ENCODE measurements around the gene TMEM132E. TPM values are rescaled to one million over a fixed set of nuclear protein-coding genes. Genes with fewer than 3 reads are reported as not detected.

TMEM132E gene
- total RNA-seq, 6 experiments from 2014 or later: 0.31 to 0.56 (median 0.43) TPM

DNA sequence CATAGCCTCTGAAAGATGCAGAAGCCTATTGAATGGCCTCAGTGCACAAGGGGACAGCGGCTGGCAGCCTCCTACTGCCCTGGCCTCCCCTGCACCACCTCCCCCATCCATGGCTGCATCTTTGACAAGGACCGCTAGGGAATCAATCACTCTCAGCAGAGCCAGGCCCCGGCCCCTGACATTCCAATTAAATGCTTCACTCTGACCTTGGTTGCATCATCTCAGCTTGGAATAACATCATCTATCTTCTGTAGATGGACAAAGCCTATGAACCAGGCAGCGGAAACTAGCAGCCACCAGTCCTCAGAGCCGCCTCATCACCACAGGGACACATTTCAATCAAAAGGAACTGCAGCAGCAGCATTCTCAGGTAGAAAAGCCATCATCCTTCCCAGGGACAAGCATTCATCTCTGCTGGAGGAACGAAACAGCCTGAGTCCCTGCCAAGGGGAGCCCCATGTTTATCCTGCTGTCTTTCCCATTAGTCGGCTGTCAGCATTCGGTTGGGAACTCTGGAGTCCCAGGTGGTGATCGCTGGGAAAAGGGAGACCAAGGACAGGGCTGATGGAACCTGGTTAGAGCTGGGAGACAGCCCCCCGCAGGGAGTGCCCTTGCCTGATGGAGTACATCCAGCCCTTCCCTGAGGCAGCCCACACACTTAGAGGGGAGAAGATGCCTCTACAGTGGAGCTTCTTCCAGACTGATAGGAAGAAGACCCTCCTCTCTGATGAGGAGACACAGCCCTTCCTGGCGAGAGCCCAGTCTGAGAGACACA lies 11.5 kb upstream of the TMEM132E start:
- Histone ChIP-seq H3K27me3 (no peaks in the 10 kb centered on the region), H3K36me3 (no peaks in the 10 kb centered on the region), H3K9me3 (no peaks in the 10 kb centered on the region), H3K4me3 (no peak overlapping the region), H3K27ac (no peak overlapping the region), H3K4me1 (no peaks in the 10 kb centered on the region)
- TF ChIP-seq POLR2A (IDR thresholded peaks at IDR 0.05): no peak
- TF ChIP-seq, protein P1, sequence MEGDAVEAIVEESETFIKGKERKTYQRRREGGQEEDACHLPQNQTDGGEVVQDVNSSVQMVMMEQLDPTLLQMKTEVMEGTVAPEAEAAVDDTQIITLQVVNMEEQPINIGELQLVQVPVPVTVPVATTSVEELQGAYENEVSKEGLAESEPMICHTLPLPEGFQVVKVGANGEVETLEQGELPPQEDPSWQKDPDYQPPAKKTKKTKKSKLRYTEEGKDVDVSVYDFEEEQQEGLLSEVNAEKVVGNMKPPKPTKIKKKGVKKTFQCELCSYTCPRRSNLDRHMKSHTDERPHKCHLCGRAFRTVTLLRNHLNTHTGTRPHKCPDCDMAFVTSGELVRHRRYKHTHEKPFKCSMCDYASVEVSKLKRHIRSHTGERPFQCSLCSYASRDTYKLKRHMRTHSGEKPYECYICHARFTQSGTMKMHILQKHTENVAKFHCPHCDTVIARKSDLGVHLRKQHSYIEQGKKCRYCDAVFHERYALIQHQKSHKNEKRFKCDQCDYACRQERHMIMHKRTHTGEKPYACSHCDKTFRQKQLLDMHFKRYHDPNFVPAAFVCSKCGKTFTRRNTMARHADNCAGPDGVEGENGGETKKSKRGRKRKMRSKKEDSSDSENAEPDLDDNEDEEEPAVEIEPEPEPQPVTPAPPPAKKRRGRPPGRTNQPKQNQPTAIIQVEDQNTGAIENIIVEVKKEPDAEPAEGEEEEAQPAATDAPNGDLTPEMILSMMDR (IDR thresholded peaks at IDR 0.05): no peak
- intact Hi-C loops (cut with DNase I): no loop called here
- no peak for DNase-seq
- no peak for ATAC-seq
- WGBS (ENCODE audit: insufficient coverage, low coverage, low lambda C conversion rate, missing lambda C conversion rate): 13% methylated on average over 3 of the region's 11 CpGs

DNA sequence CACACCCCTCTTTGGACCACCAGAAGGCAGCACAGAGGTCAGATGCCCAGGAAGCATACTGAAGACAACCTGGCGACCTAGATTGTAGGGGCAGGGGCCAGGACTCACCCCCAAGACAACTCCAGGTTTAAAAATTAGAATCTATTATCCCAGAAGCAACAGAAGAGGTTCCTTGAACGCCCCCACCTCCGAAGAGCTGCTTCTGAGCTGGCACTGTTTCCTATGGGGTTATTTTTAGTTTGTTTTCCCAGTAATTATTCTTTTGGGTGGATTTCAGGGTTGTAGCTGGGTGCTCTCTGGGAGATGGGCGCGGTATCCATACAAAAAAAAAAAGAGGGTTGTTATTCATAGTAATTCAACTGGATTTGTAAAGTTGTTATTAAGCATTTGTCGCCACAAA lies 10.4 kb upstream of the TMEM132E start:
- WGBS (ENCODE audit: insufficient coverage, low coverage, low lambda C conversion rate, missing lambda C conversion rate): 67% methylated on average over 5 of the region's 6 CpGs
- intact Hi-C loops (cut with DNase I): no loop called here

DNA sequence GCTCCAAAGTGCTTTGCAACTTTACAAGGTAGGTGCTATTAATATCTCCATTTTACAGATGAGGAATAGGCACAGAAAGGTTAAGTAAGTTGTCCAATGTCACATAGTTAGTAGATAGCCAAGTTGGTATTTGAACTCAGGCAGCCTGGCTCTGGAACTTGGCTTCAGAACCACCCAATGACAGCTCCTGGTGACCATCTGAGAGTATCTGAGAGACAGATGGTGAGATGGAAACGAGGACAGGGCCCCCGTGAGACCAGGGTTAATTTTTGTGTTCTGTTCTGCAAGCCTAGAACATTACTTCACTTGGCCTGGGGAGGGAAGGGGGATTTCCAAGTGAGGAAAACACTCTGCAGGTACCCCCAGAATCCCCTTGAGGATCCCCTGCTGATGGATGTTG lies 9.8 kb upstream of the TMEM132E start:
- 24% methylated on average over 2 of the region's 2 CpGs for WGBS (ENCODE audit: insufficient coverage, low coverage, low lambda C conversion rate, missing lambda C conversion rate)
- Histone ChIP-seq H3K4me3 (no peak overlapping the region), H3K4me1 (no peaks in the 10 kb centered on the region), H3K36me3 (no peaks in the 10 kb centered on the region), H3K27me3 (no peaks in the 10 kb centered on the region), H3K9me3 (no peaks in the 10 kb centered on the region), H3K27ac (no peak overlapping the region)
- DNase-seq: no peak
- intact Hi-C loops (cut with DNase I): no loop called here
- TF ChIP-seq POLR2A (IDR thresholded peaks at IDR 0.05): no peak
- TF ChIP-seq, protein P1 (IDR thresholded peaks at IDR 0.05): no peak
- ATAC-seq: no peak

More for the DNA sequence above, 10.4 kb upstream of the TMEM132E start:
- no peaks in the 10 kb centered on the region for H3K27me3 ChIP-seq
- ATAC-seq (no peak), DNase-seq (no peak)
- no peaks in the 10 kb centered on the region for H3K4me1 ChIP-seq
- H3K4me3 ChIP-seq: no peak overlapping the region
- H3K9me3 ChIP-seq: no peaks in the 10 kb centered on the region
- no peak overlapping the region for H3K27ac ChIP-seq
- no peak for TF ChIP-seq POLR2A (IDR thresholded peaks at IDR 0.05)
- TF ChIP-seq, protein P1 (IDR thresholded peaks at IDR 0.05): no peak
- H3K36me3 ChIP-seq: no peaks in the 10 kb centered on the region

DNA sequence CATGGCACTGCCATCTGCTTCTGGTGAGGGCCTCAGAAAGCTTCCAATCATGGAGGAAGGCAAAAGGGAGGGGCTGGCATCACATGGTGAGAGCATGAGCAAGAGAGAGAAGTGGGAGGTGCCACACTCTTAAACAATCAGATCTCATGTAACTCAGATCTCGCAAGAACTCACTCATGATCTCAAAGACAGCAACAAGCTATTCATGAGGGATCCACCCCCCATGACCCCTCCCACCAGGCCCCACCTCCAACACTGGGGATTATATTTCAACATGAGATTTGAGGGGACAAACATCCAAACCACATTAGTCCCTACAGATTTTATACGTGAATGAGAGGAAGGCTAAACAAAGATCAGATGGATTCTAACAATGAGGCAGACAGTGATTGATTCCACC lies 8.9 kb upstream of the TMEM132E start:
- Histone ChIP-seq H3K4me1 (no peaks in the 10 kb centered on the region), H3K27me3 (no peaks in the 10 kb centered on the region), H3K27ac (no peak overlapping the region), H3K9me3 (no peaks in the 10 kb centered on the region), H3K4me3 (no peak overlapping the region), H3K36me3 (no peaks in the 10 kb centered on the region)
- intact Hi-C loops (cut with DNase I): no loop called here
- TF ChIP-seq POLR2A (IDR thresholded peaks at IDR 0.05): no peak
- TF ChIP-seq, protein P1 (IDR thresholded peaks at IDR 0.05): no peak
- WGBS (ENCODE audit: insufficient coverage, low coverage, low lambda C conversion rate, missing lambda C conversion rate): 21% methylated on average over 2 of the region's 2 CpGs
- no peak for ATAC-seq
- no peak for DNase-seq

All from right lobe of liver (tissue), 6 donors.